ENCODE results near the gene C2CD2. TPM values are rescaled to one million over a fixed set of nuclear protein-coding genes. Genes with fewer than 3 reads are reported as not detected.

The C2CD2 gene
- total RNA-seq, 2 donors from 2014 or later: 26.3 to 28.7 TPM

GRCh38 chr21:41929248-41929647 is 24.6 kb downstream of the C2CD2 start:
- no peak for TF ChIP-seq CTCF (conservative IDR thresholded peaks at IDR 0.05)
- H3K4me1 Mint-ChIP-seq: peaks cover 43% of the 10 kb centered on the region
- Histone ChIP-seq H3K27ac (ENCODE audit: low read depth, low read length) (no peak overlapping the region), H3K36me3 (ENCODE audit: control insufficient read depth, insufficient read depth, low read length) (no peaks in the 10 kb centered on the region), H3K9ac (ENCODE audit: extremely low read depth, low read length, poor library complexity, severe bottlenecking) (no peak overlapping the region), H3K4me1 (ENCODE audit: control insufficient read depth, insufficient read depth, low read length) (peaks cover 14% of the 10 kb centered on the region), H3K9me3 (ENCODE audit: control insufficient read depth, low read length) (no peaks in the 10 kb centered on the region), H3K27me3 (ENCODE audit: control insufficient read depth, insufficient read depth, low read length, poor library complexity, severe bottlenecking) (no peaks in the 10 kb centered on the region), H3K4me3 (ENCODE audit: low read length) (no peak overlapping the region)
- H3K27me3 Mint-ChIP-seq (ENCODE audit: insufficient read depth): no peaks in the 10 kb centered on the region
- no peak for DNase-seq
- H3K36me3 Mint-ChIP-seq (ENCODE audit: low read depth): peaks cover 4% of the 10 kb centered on the region
- no peak overlapping the region for H3K27ac Mint-ChIP-seq
- WGBS, 2 experiments (ENCODE audit: insufficient coverage in 1 of 2, insufficient read length in 1 of 2): 94% methylated on average over 5 of the region's 5 CpGs; no CpG with 5 or more reads in 1 of the 2 experiments
- H3K9me3 Mint-ChIP-seq: no peaks in the 10 kb centered on the region
- H3K4me3 Mint-ChIP-seq: no peak overlapping the region

GRCh38 chr21:41928621-41929220 is 25.1 kb downstream of the C2CD2 start:
- Histone ChIP-seq H3K27ac (ENCODE audit: low read depth, low read length) (no peak overlapping the region), H3K27me3 (ENCODE audit: control insufficient read depth, insufficient read depth, low read length, poor library complexity, severe bottlenecking) (no peaks in the 10 kb centered on the region), H3K9ac (ENCODE audit: extremely low read depth, low read length, poor library complexity, severe bottlenecking) (no peak overlapping the region), H3K9me3 (ENCODE audit: control insufficient read depth, low read length) (no peaks in the 10 kb centered on the region), H3K4me3 (ENCODE audit: low read length) (no peak overlapping the region), H3K4me1 (ENCODE audit: control insufficient read depth, insufficient read depth, low read length) (peaks cover 14% of the 10 kb centered on the region), H3K36me3 (ENCODE audit: control insufficient read depth, insufficient read depth, low read length) (no peaks in the 10 kb centered on the region)
- Mint-ChIP-seq H3K27me3 (ENCODE audit: insufficient read depth) (no peaks in the 10 kb centered on the region), H3K9me3 (no peaks in the 10 kb centered on the region), H3K4me3 (no peak overlapping the region), H3K27ac (no peak overlapping the region), H3K36me3 (ENCODE audit: low read depth) (peaks cover 4% of the 10 kb centered on the region), H3K4me1 (peaks cover 43% of the 10 kb centered on the region)
- TF ChIP-seq CTCF (conservative IDR thresholded peaks at IDR 0.05): no peak
- WGBS, 2 experiments (ENCODE audit: insufficient coverage in 1 of 2, insufficient read length in 1 of 2): 94 to 100% methylated on average over 4 to 9 of the region's 10 CpGs
- no peak for DNase-seq

DNA sequence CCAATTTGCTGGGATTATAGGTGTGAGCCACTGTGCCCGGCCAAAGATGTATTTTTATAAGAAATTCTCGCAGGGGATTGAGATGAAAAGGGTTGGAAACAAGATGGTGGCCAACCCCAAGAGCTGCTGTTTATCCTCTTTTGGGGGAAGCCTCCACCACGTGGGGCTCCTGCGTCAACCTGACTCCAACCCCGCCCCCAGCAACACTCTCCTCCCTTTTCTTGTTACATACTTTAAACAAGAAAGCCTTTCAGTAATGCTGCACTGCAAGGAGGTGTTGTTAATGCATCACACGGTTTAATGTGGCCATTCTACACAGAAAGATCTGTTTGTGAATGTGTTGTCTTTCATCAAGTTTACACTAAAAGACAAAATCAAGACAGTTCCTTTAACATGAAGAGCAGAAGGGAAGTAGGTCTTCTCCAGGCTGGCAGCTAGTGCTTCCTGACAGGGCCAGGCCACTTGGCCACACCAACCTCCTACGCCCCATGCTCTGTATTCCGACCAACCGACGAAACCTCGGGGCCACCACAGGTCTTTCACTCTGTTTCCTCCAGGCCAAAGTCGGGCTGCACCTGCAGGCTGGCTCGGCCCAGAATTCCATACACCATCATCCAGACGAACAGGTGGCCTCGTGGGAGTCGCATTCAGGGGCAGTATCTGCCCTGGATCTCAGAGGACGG is 25.9 kb downstream of the C2CD2 start:
- no peaks in the 10 kb centered on the region for H3K9me3 ChIP-seq (ENCODE audit: control insufficient read depth, low read length)
- no peak overlapping the region for H3K4me3 ChIP-seq (ENCODE audit: low read length)
- 89 to 93% methylated on average over 8 to 17 of the region's 17 CpGs for WGBS, 2 experiments (ENCODE audit: insufficient coverage in 1 of 2, insufficient read length in 1 of 2)
- H3K9me3 Mint-ChIP-seq: no peaks in the 10 kb centered on the region
- H3K9ac ChIP-seq (ENCODE audit: extremely low read depth, low read length, poor library complexity, severe bottlenecking): no peak overlapping the region
- H3K4me1 Mint-ChIP-seq: peaks cover 34% of the 10 kb centered on the region
- TF ChIP-seq CTCF (conservative IDR thresholded peaks at IDR 0.05): no peak
- peak overlapping the region; percentile 45 for H3K27ac Mint-ChIP-seq
- peaks cover 14% of the 10 kb centered on the region for H3K4me1 ChIP-seq (ENCODE audit: control insufficient read depth, insufficient read depth, low read length)
- no peak overlapping the region for H3K27ac ChIP-seq (ENCODE audit: low read depth, low read length)
- no peaks in the 10 kb centered on the region for H3K27me3 Mint-ChIP-seq (ENCODE audit: insufficient read depth)
- no peak for DNase-seq
- H3K4me3 Mint-ChIP-seq: no peak overlapping the region
- H3K36me3 ChIP-seq (ENCODE audit: control insufficient read depth, insufficient read depth, low read length): no peaks in the 10 kb centered on the region
- H3K36me3 Mint-ChIP-seq (ENCODE audit: low read depth): peaks cover 4% of the 10 kb centered on the region
- no peaks in the 10 kb centered on the region for H3K27me3 ChIP-seq (ENCODE audit: control insufficient read depth, insufficient read depth, low read length, poor library complexity, severe bottlenecking)
